ENCODE measurements around the gene CHD1L.
"Not testable (repeated sequence)": the region's sequence is repeated elsewhere in the genome, so short reads cannot be mapped to it uniquely, and the experiment has no call there.

Gene CHD1L

DNA sequence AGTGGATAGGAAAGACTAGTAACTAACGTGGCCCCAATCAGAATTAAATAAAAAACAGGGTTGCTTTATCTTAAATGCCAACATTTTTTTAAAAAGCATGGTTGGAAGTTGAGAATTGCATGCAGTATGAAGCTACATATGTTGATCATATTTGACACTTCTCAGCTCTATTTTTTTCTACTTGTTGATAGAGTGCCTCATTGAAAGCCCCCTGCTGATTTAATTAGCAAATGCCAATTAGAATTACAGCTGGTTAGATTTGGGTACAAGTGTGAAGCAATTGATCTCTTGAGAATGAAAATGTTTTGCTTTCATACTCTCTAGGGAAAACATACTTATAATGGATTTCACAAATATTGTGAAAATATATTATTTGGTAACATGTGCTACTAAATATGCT lies 40.5 kb downstream of the CHD1L start:
- DNase-seq (ENCODE audit: low read depth) = no peak
- TF ChIP-seq, protein P1, sequence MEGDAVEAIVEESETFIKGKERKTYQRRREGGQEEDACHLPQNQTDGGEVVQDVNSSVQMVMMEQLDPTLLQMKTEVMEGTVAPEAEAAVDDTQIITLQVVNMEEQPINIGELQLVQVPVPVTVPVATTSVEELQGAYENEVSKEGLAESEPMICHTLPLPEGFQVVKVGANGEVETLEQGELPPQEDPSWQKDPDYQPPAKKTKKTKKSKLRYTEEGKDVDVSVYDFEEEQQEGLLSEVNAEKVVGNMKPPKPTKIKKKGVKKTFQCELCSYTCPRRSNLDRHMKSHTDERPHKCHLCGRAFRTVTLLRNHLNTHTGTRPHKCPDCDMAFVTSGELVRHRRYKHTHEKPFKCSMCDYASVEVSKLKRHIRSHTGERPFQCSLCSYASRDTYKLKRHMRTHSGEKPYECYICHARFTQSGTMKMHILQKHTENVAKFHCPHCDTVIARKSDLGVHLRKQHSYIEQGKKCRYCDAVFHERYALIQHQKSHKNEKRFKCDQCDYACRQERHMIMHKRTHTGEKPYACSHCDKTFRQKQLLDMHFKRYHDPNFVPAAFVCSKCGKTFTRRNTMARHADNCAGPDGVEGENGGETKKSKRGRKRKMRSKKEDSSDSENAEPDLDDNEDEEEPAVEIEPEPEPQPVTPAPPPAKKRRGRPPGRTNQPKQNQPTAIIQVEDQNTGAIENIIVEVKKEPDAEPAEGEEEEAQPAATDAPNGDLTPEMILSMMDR (IDR thresholded peaks at IDR 0.05; ENCODE audit: control insufficient read depth, extremely low read depth, insufficient read depth) = no peak
- no peak overlapping the region for H3K4me3 ChIP-seq (ENCODE audit: low read depth, low read length)

DNA sequence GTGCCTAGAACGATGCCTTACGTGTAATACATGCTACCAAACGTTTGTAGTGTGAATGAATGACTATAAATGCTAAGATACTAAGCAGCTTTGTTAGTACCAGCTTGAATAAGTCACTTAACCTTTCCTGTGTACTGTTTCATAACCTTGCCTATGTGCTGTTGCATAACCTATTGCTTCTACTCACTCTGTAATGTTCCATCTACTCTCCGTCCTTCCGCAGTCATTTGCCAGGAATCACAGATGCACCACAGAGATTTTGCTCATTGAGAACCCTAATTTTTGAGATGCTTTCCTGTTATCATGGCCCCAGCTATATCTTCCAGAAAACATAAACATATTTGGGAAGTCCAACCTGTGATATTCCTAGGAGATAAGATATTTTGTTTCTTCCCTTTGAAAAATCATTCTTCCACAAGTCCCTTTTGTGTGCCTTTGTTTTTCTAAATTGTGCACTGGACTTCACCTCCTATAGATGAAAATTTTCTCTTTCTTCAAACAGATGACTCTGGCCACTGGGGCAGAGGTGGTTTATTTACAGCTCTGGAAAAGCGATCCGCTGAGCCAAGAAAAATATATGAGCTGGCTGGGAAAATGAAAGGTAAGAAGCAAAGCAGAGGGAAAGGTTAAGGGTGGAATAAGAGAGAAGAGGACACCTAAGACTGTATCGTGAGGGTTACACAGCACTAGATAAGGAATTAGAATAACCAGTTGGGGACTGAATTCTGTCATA lies 44.8 kb downstream of the CHD1L start:
- TF ChIP-seq, protein P1 (IDR thresholded peaks at IDR 0.05; ENCODE audit: control insufficient read depth, extremely low read depth, insufficient read depth) = no peak
- no peak for DNase-seq (ENCODE audit: low read depth)
- H3K4me3 ChIP-seq (ENCODE audit: low read depth, low read length) = no peak overlapping the region

DNA sequence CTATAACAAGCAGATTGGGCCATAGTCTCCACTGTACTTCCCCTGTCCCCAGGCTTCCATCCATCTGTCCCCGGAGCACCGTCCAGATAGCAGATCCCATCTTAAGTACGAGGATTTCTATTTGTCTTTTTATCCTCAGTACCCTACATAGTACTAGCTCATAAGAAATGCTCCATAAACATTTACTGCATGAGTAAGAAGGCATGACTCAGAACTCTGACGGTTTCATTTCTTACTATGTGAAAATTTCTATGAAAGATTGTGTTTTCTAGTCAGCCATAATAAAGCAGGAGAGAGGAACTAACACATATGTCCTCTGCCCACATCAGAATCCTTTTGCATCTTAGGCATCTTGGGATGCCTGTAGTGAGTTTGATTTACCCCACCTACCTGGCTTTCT lies 49.5 kb downstream of the CHD1L start:
- no peak for DNase-seq (ENCODE audit: low read depth)
- H3K4me3 ChIP-seq (ENCODE audit: low read depth, low read length) = no peak overlapping the region
- TF ChIP-seq, protein P1 (IDR thresholded peaks at IDR 0.05; ENCODE audit: control insufficient read depth, extremely low read depth, insufficient read depth) = no peak

DNA sequence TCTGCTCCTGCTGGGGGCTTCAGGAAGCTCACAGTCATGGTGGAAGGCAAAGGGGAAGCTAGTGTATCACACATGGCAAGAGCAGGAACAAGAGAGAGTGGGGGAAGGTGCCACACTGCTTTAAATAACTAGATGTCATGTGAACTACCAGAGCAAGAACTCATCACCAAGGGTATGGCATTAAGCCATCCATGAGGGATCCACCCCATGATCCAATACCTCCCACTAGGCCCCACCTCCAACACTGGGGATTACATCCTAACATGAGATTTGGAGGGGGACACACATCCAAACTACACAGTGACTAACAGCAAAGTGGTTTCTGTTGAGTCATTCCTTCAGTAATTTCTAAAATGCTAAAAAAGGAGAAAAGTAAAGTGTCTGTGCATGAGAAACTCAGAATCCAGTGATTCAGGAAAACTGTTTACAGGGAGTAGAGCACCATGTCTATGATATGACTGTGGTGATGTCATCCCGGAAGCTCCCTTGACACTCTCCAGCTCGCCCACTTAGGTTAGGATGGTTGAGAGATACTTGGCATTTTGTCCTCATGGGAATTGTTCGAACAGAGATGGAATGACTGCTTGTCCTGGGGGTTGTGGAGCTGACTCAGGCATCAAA lies 50.3 kb downstream of the CHD1L start:
- TF ChIP-seq, protein P1 (IDR thresholded peaks at IDR 0.05; ENCODE audit: control insufficient read depth, extremely low read depth, insufficient read depth) = no peak
- no peak overlapping the region for H3K4me3 ChIP-seq (ENCODE audit: low read depth, low read length)
- no peak for DNase-seq (ENCODE audit: low read depth)

DNA sequence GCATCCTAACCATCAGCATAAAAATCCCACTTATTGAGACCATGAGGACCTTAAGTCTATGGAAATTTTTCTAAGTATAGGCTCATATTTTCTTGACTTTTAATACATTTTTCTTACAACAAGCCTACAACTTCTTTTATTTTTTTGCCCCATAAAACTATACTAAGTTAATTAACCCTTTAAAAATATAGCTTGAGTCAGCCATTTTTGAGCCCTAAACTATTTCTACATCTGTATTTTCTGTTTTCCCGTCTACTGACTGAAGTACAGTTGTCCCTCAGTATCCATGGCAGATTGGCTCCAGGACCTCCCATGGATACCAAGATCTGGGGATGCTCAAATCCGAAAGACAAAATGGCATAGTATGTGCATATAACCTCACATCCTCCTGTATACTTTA lies 55.0 kb downstream of the CHD1L start:
- TF ChIP-seq, protein P1 (IDR thresholded peaks at IDR 0.05; ENCODE audit: control insufficient read depth, extremely low read depth, insufficient read depth) = no peak
- no peak for DNase-seq (ENCODE audit: low read depth)
- no peak overlapping the region for H3K4me3 ChIP-seq (ENCODE audit: low read depth, low read length)

DNA sequence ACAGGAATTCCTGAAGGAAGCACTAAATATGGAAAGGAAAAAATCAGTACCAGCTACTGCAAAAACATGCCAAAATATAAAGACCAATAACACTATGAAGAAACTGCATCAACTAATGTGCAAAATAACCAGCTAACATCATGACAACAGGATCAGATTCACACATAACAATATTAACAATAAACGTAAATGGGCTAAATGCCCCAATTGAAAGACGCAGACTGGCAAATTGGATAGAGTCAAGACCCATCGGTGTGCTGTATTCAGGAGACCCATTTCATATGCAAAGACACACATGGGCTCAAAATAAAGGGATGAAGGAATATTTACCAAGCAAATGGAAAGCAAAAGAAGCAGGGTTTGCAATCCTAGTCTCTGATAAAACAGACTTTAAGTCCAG lies 63.3 kb downstream of the CHD1L start:
- DNase-seq (ENCODE audit: low read depth); H3K4me3 ChIP-seq (ENCODE audit: low read depth, low read length): not testable (repeated sequence)

DNA sequence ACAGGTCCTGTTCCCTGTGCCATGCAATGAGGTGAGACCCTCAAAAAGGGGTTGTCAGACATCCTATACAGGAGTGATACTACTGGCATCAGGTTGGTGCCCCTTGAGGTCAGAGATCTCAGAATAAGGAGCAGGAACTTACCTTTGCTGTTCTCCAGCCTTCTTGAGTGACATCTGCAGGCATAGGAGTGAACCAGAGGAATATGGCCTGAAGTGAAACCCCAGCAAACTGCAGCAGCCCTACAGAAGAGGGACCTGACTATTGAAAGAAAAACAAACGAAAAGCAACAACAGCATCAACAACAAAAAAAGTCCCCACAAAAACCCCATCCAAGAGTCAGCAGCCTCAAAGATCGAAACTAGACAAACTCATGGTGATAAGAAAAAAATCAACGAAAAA lies 74.5 kb downstream of the CHD1L start:
- no peak for DNase-seq (ENCODE audit: low read depth)
- H3K4me3 ChIP-seq (ENCODE audit: low read depth, low read length) = no peak overlapping the region
- TF ChIP-seq, protein P1 (IDR thresholded peaks at IDR 0.05; ENCODE audit: control insufficient read depth, extremely low read depth, insufficient read depth) = no peak

DNA sequence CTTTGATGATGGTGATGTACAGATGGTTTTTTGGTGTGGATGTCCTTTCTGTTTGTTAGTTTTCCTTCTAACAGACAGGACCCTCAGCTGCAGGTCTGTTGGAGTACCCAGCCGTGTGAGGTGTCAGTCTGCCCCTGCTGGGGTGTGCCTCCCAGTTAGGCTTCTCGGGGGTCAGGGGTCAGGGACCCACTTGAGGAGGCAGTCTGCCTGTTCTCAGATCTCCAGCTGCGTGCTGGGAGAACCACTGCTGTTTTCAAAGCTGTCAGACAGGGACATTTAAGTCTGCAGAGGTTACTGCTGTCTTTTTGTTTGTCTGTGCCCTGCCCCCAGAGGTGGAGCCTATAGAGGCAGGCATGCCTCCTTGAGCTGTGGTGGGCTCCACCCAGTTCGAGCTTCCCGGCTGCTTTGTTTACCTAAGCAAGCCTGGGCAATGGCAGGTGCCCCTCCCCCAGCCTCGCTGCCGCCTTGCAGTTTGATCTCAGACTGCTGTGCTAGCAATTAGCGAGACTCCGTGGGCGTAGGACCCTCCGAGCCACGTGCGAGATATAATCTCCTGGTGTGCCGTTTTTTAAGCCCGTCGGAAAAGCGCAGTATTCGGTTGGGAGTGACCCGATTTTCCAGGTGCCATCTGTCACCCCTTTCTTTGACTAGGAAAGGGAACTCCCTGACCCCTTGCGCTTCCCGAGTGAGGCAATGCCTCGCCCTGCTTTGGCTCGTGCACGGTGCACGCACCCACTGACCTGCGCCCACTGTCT lies 84.6 kb downstream of the CHD1L start:
- H3K4me3 ChIP-seq (ENCODE audit: low read depth, low read length); DNase-seq (ENCODE audit: low read depth): not testable (repeated sequence)

All from LNCaP clone FGC (cell line).